Measurements from ENCODE around the gene EME1. TPM values are rescaled to one million over a fixed set of nuclear protein-coding genes. Genes with fewer than 3 reads are reported as not detected.
"Not testable (repeated sequence)": the region's sequence is repeated elsewhere in the genome, so short reads cannot be mapped to it uniquely, and the experiment has no call there.

EME1 gene, protein sequence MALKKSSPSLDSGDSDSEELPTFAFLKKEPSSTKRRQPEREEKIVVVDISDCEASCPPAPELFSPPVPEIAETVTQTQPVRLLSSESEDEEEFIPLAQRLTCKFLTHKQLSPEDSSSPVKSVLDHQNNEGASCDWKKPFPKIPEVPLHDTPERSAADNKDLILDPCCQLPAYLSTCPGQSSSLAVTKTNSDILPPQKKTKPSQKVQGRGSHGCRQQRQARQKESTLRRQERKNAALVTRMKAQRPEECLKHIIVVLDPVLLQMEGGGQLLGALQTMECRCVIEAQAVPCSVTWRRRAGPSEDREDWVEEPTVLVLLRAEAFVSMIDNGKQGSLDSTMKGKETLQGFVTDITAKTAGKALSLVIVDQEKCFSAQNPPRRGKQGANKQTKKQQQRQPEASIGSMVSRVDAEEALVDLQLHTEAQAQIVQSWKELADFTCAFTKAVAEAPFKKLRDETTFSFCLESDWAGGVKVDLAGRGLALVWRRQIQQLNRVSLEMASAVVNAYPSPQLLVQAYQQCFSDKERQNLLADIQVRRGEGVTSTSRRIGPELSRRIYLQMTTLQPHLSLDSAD
- total RNA-seq: 2.4 TPM

- peak; percentile 89 for ATAC-seq
These were observed at the start of gene EME1, which contains the start of gene MRPL27 for GRCh38 chr17:50372758-50373556. TSS of gene EME1 (plus strand) at chr17:50373229. CDS start at chr17:50375209, 1,980 bp downstream. TSS of gene MRPL27 (minus strand) at chr17:50373184. CDS start at chr17:50373170, 14 bp downstream.

- no peak for ATAC-seq
These were observed 47.1 kb upstream of the EME1 start for GRCh38 chr17:50325906-50326305.

DNA sequence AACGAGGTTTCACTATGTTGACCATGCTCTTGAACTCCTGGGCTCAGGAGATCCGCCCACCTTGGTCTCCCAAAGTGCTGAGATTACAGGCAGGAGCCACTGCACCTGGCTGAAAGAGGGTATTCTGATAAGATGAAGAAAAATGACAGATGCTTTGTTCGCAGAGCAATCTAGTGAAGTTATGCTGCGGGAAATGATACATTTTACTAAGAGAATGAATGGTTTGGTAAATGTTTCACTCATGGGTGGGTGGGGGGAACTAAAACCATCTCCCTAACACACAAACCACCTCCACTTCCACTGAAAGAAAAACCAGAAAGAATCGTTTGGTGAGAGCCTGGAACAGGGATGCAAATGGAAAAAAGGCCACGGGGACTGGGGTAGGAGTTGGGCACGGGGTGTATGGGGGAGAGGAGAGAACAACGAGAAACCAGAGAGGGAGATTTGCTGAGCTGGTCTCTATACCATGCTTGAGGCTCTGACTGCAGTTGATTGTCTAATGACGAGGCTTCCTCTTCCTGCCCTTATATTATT, 46.1 kb upstream of the EME1 start:
- ATAC-seq: no peak

DNA sequence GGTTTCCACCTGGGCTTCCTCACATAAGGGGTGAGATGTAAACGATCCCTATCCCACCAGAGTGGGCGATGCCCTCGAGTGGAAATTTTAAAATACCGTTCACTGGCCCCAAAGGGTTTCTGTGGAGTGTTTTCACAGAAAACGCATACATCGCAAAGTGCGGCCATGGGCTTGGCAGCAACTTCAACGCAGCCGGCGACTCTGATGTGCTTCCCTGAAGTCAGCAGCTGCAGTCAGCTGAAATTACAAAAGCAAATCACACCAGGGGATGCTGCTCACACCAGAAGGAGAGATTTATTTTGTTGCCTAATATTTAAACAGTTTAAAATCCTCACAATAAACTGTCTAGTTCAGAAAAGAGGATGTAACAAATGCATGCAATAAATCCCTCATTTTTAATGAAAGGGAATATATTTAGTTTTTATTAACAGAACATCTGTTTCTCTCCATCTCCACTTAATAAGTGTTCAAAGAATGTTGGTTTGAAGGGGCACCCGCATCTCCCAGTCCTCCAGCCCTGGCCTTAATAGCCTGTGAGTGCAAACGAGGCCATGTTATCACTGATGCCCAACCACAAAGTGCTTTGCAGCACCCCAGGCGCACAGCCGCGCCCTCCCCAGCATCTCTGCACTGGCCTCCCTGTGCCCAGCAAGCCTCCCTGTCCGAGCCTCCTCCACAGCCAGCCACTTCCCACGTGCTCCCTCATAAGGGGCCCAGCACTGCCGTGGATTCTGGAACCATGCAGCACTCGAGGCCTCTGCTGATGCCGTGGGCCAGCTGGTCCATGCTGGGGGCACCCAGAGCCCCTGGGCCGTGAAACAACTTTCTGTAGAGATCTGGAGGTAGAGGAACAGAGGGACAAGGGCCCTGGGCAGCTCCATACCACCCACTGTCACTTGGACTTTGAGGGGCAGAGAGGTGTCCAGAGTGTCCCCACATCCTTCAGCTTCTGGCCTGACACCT, 44.4 kb upstream of the EME1 start:
- no peak for ATAC-seq

DNA sequence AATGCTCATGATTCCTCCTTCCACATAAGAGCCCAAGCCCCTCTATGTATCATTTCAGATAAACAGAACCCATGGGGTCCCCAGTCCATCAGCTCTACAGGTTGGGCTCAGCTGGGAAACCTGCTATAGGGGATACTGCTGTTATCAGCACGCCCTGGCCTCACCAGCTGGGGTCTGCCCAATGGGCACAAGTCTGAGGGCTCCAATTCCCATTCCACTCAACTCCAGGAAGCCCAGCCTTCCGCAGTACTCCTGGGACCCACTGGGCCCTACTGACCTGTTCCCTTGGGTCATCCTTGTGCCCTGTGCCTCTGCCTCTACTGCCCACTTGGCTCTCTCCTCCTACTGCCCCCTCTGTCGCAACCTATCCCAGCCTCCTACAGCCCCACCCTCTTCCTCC, 43.3 kb upstream of the EME1 start:
- peak; percentile 15 for ATAC-seq

DNA sequence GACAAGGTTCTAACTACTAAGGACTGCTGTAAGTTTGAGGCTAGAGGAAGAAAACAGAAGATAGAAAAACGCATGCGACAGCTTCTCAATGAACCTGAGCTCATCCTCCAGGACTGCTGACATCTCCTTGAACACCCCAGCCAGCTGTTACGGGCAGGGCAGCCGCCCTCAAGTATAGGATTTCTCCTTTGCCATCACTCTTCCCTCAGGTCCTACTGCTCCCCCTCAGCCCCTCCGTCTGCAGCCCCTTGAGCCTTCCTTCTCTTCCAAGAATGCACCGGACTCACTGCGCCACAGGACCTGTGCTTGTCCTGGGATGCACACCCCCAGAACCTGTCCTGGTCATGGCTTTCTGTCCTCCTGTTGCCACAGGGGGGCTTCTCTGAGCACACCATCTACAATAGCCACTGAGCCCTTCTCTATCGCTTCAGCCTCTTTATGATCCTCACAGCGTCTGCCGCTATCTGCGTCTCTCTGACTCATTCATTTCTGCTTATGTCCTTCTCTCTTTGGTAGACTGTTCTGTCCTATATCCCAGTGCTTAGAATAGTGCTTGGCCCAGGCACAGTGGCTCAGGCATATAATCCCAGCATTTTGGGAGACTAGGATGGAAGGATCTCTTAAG, 42.8 kb upstream of the EME1 start:
- ATAC-seq: no peak

- ATAC-seq: no peak
These were observed 41.8 kb upstream of the EME1 start for GRCh38 chr17:50331085-50331791.

DNA sequence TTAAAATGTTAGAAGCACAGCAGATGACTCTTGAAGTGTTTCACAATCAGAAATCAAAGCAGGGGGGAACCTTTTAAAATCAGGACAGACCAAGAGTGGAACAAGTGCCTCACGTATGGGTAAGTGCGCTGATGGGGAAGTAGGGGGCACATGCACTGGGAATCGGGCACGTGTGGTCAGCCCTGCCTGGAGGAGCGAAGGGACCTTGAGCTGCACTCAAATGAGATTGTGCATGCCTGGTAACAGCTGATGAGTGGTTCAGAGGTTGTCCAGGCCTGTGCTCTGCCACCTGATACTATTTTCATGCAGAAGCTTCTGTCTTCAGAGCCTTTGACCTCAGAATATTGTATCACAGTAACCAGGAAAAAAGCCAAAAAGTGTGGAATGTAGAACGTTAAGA, 40.8 kb upstream of the EME1 start:
- ATAC-seq: no peak

- not testable (repeated sequence) for ATAC-seq
These were observed 39.6 kb upstream of the EME1 start for GRCh38 chr17:50333291-50334057.

- ATAC-seq: no peak
These were observed 35.1 kb upstream of the EME1 start for GRCh38 chr17:50337956-50338355.

GRCh38 chr17:50338645-50339044, 34.4 kb upstream of the EME1 start:
- ATAC-seq: no peak

GRCh38 chr17:50339381-50339780, 33.6 kb upstream of the EME1 start:
- no peak for ATAC-seq

GRCh38 chr17:50344731-50345365, 28.2 kb upstream of the EME1 start:
- no peak for ATAC-seq

DNA sequence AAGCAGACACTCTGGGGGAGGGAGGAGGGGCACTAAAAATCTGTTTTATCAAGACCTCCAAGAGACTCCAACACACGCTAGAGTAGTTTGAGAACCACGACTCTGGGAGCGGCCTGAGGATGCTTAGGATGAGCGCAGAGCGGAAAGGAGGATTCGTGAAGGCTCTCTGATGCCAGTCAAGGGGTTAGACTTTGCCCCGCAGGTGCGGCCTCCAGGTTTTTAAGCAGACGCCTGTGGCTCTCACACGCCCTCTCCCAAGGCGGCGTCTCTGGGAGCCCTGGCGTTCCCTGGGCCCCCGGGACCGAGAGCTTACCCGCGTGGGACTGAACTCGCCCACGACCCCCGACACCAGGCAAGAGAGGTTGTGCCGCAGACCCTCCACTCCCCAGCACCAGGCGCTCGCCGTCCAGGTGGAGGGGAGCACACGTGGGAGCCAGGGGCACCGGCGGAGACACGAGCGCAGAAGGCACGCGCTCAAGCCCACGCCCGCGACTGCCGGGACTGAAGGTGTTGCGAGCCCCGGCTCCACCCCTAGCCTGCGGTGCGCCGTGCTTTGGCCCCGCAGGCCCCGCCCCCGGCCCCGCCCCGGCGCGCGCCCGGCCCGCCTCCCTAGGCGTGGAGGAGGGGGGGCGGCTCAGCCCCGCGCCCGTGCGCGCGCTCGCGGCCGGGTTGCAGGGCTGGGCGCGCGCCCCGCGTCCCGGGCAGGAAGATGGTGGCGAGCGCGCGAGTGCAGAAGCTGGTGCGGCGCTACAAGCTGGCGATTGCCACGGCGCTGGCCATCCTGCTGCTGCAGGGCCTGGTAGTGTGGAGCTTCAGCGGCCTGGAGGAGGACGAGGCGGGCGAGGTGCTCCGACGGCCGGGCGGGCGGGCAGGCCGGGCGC, 27.4 kb upstream of the EME1 start, which contains the start of gene XYLT2:
XYLT2 (plus strand) TSS at position 695 of the 881 bp plus-strand sequence; CDS start at position 710, 15 bp downstream.
- ATAC-seq: peak; percentile 95

GRCh38 chr17:50346313-50347116, 26.5 kb upstream of the EME1 start:
- ATAC-seq: peak; percentile 17

DNA sequence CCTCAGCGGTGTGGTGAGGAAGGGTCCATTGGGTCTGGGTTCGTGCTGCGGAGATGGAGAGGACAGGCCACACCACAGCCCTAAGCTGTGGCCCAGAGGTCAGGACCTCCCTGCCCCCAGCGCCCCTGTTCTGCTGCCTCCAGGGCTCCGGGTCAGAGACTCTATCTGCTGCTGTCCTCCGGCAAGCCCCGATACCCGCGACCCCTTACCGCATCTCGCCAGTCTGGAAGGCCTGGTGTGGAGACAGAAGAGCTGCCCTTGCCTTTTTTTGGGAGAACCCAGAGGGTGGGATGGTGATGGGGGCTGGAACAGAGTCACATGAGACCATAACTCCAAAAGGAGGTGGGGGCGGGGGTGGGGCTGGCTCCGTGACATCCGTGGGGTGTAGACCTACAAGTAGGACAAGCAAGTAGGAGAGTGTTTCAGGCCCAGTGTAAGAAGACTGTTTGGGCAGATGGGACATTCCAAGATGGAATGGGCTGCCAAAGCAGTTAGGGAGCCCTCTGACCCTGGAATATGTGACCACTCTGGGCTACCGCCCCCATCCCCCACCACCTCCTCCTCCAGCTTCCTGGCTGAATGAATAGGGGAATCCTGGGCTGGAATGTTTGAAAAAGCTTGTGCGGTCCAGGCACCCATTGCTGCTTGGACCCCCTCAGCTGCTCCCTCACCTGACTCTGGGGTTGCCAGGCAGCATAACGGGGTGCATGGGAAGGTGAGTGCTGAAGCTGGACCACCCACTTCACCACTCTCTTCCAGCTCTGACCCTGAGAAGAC, 25.7 kb upstream of the EME1 start:
- ATAC-seq: peak; percentile 3
